HG02970 (cell line): Measurements from ENCODE around the gene CAPN9.
"Not testable (repeated sequence)": the region's sequence is repeated elsewhere in the genome, so short reads cannot be mapped to it uniquely, and the experiment has no call there.

Experiments used
- ATAC-seq: cut with Tn5 transposase; IDR thresholded peaks from one replicate; pipeline ENCODE4 v1.9.1; 2021; ENCODE audit warnings: mild to moderate bottlenecking, moderate library complexity, moderate number of reproducible peaks; ENCODE audit not compliant: unreplicated experiment, low FRiP score

CAPN9 gene

DNA sequence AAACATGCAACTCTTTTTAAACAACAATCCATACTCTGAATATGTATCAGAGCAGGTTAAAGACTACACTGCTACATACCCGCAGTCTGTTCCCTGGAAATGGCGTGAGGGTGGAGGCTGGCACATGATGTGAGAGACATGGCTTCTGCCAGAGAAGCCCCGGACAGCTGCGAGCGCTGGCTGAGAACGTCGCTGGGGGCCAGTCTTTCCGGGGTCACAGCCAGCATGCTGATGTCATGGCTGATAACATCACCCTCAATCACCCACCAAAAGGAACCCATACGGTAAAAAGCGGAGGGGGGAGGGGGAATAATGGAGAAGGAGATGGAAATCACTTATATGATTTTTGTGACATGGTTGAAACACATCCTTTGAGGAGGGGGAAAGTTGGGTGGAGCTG lies 92.0 kb downstream of the CAPN9 start:
- ATAC-seq, result no peak

DNA sequence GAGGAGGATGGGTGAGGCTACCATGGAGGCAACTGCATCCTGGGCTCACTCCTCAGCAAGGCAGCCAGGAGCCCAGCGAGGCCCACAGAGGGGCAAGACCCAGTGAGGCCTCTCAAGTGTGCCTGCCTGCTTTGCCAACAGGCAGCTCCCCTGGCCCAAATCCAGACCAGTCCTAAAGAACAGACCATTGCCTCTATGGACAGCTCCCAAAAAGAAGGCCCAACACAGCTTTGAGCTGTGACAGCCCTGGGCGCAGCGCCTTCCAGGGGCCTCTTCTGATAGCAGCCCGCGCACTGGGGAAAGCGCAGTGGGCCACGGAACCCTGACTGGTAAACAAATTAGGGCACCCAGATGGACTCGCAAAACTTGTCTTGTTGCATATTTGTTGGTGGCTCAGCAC lies 95.6 kb downstream of the CAPN9 start:
- ATAC-seq, result no peak

DNA sequence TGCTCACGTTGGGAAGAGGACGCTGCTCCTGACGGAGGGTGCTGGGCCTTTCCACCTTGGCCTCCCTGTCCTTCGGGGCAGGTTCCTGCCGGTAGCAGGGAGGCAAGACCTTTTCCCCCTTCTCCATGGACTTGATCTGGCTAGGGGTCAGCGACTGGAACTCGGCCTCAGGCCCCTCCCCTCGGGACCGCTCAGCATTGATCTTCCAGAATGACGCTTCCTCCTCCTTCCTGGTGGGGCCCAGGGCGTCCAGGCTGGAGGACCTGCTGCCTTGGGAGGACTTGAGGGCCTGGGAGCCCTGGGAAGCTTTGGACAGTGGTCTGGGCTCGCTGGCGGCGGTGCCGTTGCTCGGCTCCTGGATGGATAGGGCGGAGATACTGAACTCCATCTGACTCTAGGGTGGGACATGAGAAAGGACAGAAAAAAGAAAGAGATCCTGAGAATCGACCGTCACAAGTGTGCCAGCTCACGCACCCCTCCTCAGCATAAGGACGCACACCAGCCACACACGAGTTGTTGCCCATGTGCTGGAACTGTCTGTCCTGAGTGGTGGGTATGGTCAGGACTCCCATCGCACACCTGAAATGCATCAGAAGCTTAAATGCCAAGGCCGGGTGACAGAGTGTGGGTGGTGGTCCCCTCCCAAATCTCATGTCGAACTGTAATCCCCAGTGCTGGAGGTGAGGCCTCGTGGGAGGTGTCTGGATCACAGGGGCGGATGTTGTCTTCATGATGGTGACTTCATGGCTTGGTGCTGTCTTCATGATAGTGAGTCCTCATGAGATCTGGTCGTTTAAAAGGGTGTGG lies 96.5 kb downstream of the CAPN9 start:
- ATAC-seq, result no peak

DNA sequence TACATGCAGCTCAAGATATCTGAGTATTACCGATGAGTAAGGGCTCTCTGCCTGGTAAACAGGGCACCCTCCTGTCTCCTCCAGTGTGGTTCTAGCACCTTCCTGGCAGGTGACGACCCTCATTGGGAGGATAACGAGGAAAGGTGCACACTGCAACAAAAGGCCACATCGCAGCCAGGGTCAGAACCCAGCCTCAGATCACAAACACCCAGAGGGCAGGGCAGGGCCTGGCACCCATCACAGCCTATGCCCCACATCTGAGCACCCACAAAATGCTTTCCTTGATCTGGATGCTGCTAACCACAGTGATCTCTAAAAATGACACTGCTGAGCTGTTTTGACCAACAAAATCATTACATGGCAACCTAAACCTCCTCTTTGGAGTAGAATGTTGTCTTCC lies 97.4 kb downstream of the CAPN9 start:
- ATAC-seq, result no peak

DNA sequence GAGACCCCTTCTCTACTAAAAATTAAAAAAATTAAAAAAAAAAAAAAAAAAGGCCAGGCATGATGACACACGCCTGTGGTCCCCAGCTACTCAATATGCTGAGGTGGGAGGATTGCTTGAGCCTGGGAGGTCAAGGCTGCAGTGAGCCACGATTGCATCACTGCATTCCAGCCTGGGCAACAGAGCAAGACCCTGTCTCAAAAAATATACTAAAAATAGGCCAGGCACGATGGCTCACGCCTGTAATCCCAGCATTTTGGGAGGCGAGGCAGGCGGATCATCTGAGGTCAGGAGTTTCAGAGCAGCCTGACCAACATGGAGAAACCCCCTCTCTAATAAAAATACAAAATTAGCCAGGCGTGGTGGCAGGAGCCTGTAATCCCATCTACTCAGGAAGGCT lies 98.0 kb downstream of the CAPN9 start:
- not testable (repeated sequence) for ATAC-seq

DNA sequence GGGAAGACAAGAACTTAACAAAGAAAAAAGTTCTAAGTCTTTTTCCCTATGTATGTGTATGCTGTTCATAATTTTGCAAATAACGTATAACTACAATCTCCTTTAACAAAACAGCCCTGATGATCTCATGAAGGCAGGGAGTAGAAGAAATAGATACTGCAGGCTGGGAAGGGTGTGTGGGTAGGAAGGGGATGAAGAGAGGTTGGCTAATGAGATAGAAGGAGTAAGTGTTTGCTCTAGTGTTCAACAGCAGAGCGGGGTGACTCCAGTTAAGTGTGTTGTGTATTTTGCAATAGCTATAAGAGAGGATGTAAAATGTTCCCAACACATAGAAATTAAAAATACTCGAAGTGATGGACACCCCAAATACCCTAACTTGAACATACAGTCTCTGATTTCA lies 101.0 kb downstream of the CAPN9 start:
- ATAC-seq, result no peak

DNA sequence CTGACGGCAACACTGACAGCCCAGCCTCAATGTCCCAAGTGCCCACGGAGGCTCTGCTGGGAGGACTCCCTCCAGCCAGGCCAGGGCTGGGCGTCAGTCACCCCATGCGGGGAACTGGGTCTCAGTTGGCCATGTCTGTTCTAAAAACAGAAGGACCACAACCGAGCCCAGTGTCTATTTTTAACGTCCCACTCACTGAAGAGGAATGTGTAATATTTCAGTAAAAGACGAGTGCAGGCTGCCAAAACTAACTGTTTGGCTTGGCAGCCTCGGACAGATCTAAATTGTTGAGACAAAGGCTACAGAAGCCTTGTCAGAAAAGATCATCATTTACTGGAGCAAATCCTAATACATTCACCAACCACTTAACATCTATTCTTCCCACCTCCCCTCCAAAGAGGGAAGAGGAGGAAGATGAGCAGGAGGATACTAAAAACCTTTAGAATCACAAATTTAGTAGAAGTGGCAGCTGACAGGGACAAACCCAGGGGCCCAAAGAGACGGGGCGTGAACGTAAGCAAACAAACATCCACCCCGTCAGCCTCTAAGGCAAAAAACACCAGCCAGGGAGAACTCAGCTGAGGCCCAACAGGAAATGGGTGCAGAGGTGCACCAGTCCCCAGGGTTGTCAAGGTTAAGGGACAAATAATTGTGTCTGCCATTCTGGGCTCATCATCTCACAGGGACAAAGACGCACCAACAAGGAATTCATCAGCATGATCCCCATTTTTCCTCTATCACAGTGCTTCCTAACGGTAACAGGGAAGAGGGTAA lies 102.5 kb downstream of the CAPN9 start:
- ATAC-seq, result no peak

DNA sequence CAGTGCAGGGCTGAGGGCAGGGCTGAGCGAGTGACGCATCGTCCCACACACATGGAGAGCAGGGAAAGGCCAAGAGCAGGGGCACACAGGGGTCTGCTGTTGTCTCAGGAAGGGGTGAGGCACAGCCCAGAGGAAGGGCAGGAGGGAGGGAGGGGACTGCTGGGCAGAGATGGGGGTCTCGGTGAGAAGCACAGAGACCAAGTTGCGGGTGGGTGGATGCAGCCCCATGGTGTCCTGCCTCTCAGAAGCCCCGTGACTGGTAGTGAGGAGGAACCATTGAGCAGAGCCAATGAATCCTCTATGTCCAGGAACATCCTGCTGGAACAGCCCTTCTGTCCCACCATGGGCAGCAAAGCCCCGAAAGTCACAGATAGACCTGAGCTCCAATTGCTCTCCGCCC lies 103.4 kb downstream of the CAPN9 start:
- ATAC-seq, result no peak

DNA sequence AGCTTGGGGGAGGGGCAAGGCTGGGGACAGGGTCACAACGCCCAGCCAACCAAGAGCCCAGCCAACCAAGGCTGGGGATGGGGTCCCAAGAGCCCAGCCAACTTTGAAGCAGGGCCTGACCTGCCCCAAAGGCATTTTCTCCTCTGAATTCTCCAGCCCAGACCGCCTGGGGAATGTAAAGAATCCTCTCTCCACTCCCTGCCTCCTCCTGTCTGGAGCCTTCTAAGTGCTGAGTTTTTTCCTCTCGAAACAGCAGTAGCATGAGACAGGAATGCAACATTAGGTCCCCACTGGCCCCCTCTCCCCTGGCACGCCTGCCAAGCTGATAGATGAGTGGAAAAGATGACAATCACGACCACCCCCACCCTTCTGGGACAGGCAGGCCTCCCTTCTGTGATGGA lies 104.1 kb downstream of the CAPN9 start:
- no peak for ATAC-seq
